Measurements from ENCODE around the gene PGP. TPM values are rescaled to one million over a fixed set of nuclear protein-coding genes. Genes with fewer than 3 reads are reported as not detected.

PGP gene
- total and polyA plus RNA-seq, 4 experiments from 2014 or later, result 7.8 to 27.3 (median 19.7) TPM

- Histone ChIP-seq H3K27ac (ENCODE audit: low read depth, low read length) (no peak overlapping the region), H3K4me1 (ENCODE audit: insufficient read depth, low read length) (peaks cover 45% of the 10 kb centered on the region), H3K36me3 (ENCODE audit: insufficient read depth, low read length) (peaks cover 19% of the 10 kb centered on the region), H3K9me3 (ENCODE audit: control insufficient read depth in 1 of 2, low read length in 2 of 2) (no peaks in the 10 kb centered on the region), H3K4me3 (ENCODE audit: low read length in 2 of 2) (no peak overlapping the region), H3K27me3 (ENCODE audit: insufficient read depth, low read length) (no peaks in the 10 kb centered on the region)
- DNase-seq, result peak in 1 of 5 donors; percentile 28
- POLR2A ChIA-PET (ENCODE audit: partially characterized antibody), result interaction anchor here (1.3 kb wide), 1 partner anchor 13 kb away, joined by 3 read pairs; the partner anchor contains the start of gene E4F1
- Mint-ChIP-seq H3K27me3 (no peaks in the 10 kb centered on the region), H3K27ac (no peak overlapping the region), H3K4me1 (peaks cover 16 to 44% (median 32%) of the 10 kb centered on the region in 4 donors), H3K4me3 (no peak overlapping the region), H3K36me3 (peaks cover 6 to 26% of the 10 kb centered on the region in 2 donors), H3K9me3 (no peaks in the 10 kb centered on the region)
- CTCF ChIA-PET (ENCODE audit: partially characterized antibody), result no interaction called here
- intact Hi-C loops (cut with micrococcal nuclease), result loop anchor here (5.0 kb wide), 1 partner anchor 237 kb away; the partner anchor contains the start of gene TBL3
Measured at GRCh38 chr16:2209258-2210008, 5.2 kb downstream of the PGP start.

DNA sequence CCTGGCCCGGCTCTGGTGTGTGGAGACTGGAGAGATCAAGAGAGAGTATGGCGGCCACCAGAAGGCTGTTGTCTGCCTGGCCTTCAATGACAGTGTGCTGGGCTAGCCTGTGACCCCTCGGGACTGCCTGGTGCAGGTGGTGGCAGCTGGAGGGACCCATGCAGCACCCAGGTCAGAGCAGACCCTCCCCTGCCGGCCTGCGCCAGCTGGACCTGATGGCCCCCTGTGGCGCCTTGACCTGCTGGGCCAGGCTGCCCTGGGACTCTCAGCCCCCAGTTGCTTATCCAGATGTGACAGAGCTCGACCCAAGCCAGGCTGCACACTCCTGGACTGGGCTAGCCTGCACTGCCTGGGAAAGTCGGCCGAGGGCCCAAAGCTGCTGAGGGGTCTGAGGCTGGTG, 5.9 kb downstream of the PGP start:
- H3K4me1 Mint-ChIP-seq, result peaks cover 16 to 47% (median 34%) of the 10 kb centered on the region in 4 donors
- CTCF ChIA-PET (ENCODE audit: partially characterized antibody), result no interaction called here
- intact Hi-C loops (cut with micrococcal nuclease), result loop anchor here (5.0 kb wide), 1 partner anchor 236 kb away; the partner anchor contains the start of gene TBL3

DNA sequence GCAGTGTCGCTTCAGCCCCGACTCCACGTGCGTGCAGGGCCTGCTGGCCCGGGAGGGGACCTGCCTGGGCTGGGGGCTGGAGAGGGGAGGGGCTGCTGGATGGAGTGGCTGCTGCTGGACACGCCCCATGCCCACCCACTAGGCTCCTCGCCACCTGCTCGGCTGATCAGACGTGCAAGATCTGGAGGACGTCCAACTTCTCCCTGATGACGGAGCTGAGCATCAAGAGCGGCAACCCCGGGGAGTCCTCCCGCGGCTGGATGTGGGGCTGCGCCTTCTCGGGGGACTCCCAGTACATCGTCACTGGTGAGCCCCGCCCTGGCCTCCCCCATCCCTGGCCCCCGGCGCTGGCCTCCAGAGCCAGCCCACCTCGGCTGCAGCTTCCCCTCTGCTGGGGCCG, 6.3 kb downstream of the PGP start:
- peaks cover 40% of the 10 kb centered on the region for H3K4me1 ChIP-seq (ENCODE audit: insufficient read depth, low read length)
- H3K4me1 Mint-ChIP-seq, result peaks cover 15 to 46% (median 29%) of the 10 kb centered on the region in 4 donors
- no peaks in the 10 kb centered on the region for H3K27me3 Mint-ChIP-seq
- intact Hi-C loops (cut with micrococcal nuclease), result loop anchor here (5.0 kb wide), 1 partner anchor 236 kb away; the partner anchor contains the start of gene TBL3
- H3K4me3 Mint-ChIP-seq, result no peak overlapping the region
- no peaks in the 10 kb centered on the region for H3K9me3 Mint-ChIP-seq
- H3K27ac ChIP-seq (ENCODE audit: low read depth, low read length), result no peak overlapping the region
- ChIA-PET CTCF (ENCODE audit: partially characterized antibody) (no interaction called here), POLR2A (ENCODE audit: partially characterized antibody) (interaction anchor here (0.7 to 1.7 kb wide), 3 partner anchors 44 to 324 kb away, joined by 3 to 4 read pairs (median 4); partner anchors contain the start of genes ECI1 and TRAF7)
- H3K36me3 ChIP-seq (ENCODE audit: insufficient read depth, low read length), result peaks cover 19% of the 10 kb centered on the region
- H3K27ac Mint-ChIP-seq, result no peak overlapping the region
- H3K27me3 ChIP-seq (ENCODE audit: insufficient read depth, low read length), result no peaks in the 10 kb centered on the region
- H3K36me3 Mint-ChIP-seq, result peaks cover 6 to 25% of the 10 kb centered on the region in 2 donors
- no peaks in the 10 kb centered on the region for H3K9me3 ChIP-seq (ENCODE audit: control insufficient read depth in 1 of 2, low read length in 2 of 2)
- H3K4me3 ChIP-seq (ENCODE audit: low read length in 2 of 2), result no peak overlapping the region
- DNase-seq, result peak in 1 of 5 donors; percentile 31

More for the DNA sequence above, 5.9 kb downstream of the PGP start:
- H3K27ac ChIP-seq (ENCODE audit: low read depth, low read length), result no peak overlapping the region
- no peaks in the 10 kb centered on the region for H3K27me3 Mint-ChIP-seq
- peaks cover 45% of the 10 kb centered on the region for H3K4me1 ChIP-seq (ENCODE audit: insufficient read depth, low read length)
- POLR2A ChIA-PET (ENCODE audit: partially characterized antibody), result interaction anchor here (0.7 to 1.7 kb wide), 3 partner anchors 43 to 324 kb away, joined by 3 to 4 read pairs (median 4); partner anchors contain the start of genes ECI1 and TRAF7
- H3K4me3 Mint-ChIP-seq, result no peak overlapping the region
- H3K9me3 ChIP-seq (ENCODE audit: control insufficient read depth in 1 of 2, low read length in 2 of 2), result no peaks in the 10 kb centered on the region
- no peak overlapping the region for H3K4me3 ChIP-seq (ENCODE audit: low read length in 2 of 2)
- H3K9me3 Mint-ChIP-seq, result no peaks in the 10 kb centered on the region
- no peak overlapping the region for H3K27ac Mint-ChIP-seq
- peaks cover 6 to 26% of the 10 kb centered on the region in 2 donors for H3K36me3 Mint-ChIP-seq
- H3K27me3 ChIP-seq (ENCODE audit: insufficient read depth, low read length), result no peaks in the 10 kb centered on the region
- DNase-seq, result peak in 1 of 5 donors; percentile 29
- peaks cover 19% of the 10 kb centered on the region for H3K36me3 ChIP-seq (ENCODE audit: insufficient read depth, low read length)

DNA sequence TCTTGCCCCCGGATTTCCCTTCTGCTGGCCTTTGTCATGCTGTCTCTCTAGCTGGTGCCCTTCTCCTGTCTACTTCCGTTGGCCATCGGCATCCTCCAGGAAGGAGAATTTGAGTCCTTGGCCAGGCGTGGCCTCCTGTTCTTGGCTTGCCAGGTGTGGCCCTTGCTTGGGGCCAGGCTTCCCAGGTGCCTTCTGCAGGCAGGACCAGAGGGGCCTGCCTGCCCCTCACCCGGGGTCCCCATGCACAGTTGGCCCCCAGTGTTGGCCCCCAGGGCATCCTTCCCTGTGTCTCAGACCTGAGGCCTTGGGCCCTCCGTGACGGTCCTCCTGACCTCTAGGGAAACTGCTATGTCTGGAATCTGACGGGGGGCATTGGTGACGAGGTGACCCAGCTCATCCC, 6.8 kb downstream of the PGP start:
- POLR2A ChIA-PET (ENCODE audit: partially characterized antibody), result interaction anchor here (0.7 to 1.7 kb wide), 3 partner anchors 44 to 325 kb away, joined by 3 to 4 read pairs (median 4); partner anchors contain the start of genes ECI1 and TRAF7
- CTCF ChIA-PET (ENCODE audit: partially characterized antibody), result no interaction called here
- no peaks in the 10 kb centered on the region for H3K9me3 Mint-ChIP-seq
- peak overlapping the region; percentile 28 to 69 (median 60) for H3K4me3 Mint-ChIP-seq
- peaks cover 6 to 23% of the 10 kb centered on the region in 2 donors for H3K36me3 Mint-ChIP-seq
- Histone ChIP-seq H3K9me3 (ENCODE audit: control insufficient read depth in 1 of 2, low read length in 2 of 2) (no peaks in the 10 kb centered on the region), H3K4me1 (ENCODE audit: insufficient read depth, low read length) (peaks cover 36% of the 10 kb centered on the region), H3K27ac (ENCODE audit: low read depth, low read length) (no peak overlapping the region), H3K27me3 (ENCODE audit: insufficient read depth, low read length) (no peaks in the 10 kb centered on the region), H3K36me3 (ENCODE audit: insufficient read depth, low read length) (peaks cover 19% of the 10 kb centered on the region), H3K4me3 (ENCODE audit: low read length in 2 of 2) (no peak overlapping the region)
- intact Hi-C loops (cut with micrococcal nuclease), result loop anchor here (5.0 kb wide), 1 partner anchor 236 kb away; the partner anchor contains the start of gene TBL3
- no peak for DNase-seq
- H3K27ac Mint-ChIP-seq, result peak overlapping the region in 4 of 7 donors; percentile 42 to 74 (median 69)
- peaks cover 13 to 42% (median 26%) of the 10 kb centered on the region in 4 donors for H3K4me1 Mint-ChIP-seq
- H3K27me3 Mint-ChIP-seq, result no peaks in the 10 kb centered on the region

- DNase-seq, result peak in 1 of 5 donors; percentile 49
- ChIA-PET POLR2A (ENCODE audit: partially characterized antibody) (interaction anchor here (0.6 to 5.3 kb wide), 9 partner anchors 8 to 476 kb away, joined by 3 to 48 read pairs (median 7); partner anchors contain the start of genes CASKIN1, E4F1, ECI1 and KCTD5), CTCF (ENCODE audit: partially characterized antibody) (interaction anchor here (0.9 to 1.4 kb wide), 3 partner anchors 8 to 66 kb away, joined by 3 to 4 read pairs (median 3); partner anchors contain the start of genes ECI1 and PGP)
- Mint-ChIP-seq H3K27ac (peak overlapping the region in 3 of 7 donors; percentile 6 to 72 (median 25)), H3K4me1 (peaks cover 12 to 33% (median 20%) of the 10 kb centered on the region in 4 donors), H3K27me3 (no peaks in the 10 kb centered on the region), H3K4me3 (peak overlapping the region in 6 of 8 donors; percentile 27 to 84 (median 72)), H3K36me3 (peaks cover 6 to 22% of the 10 kb centered on the region in 2 donors), H3K9me3 (no peaks in the 10 kb centered on the region)
- Histone ChIP-seq H3K27me3 (ENCODE audit: insufficient read depth, low read length) (no peaks in the 10 kb centered on the region), H3K4me1 (ENCODE audit: insufficient read depth, low read length) (peaks cover 26% of the 10 kb centered on the region), H3K9me3 (ENCODE audit: control insufficient read depth in 1 of 2, low read length in 2 of 2) (no peaks in the 10 kb centered on the region), H3K27ac (ENCODE audit: low read depth, low read length) (peak overlapping the region; percentile 90), H3K36me3 (ENCODE audit: insufficient read depth, low read length) (peaks cover 12% of the 10 kb centered on the region), H3K4me3 (ENCODE audit: low read length in 2 of 2) (no peak overlapping the region)
- intact Hi-C loops (cut with micrococcal nuclease), result loop anchor here (5.0 kb wide), 1 partner anchor 235 kb away; the partner anchor contains the start of gene TBL3
Measured at GRCh38 chr16:2206780-2207433, 7.7 kb downstream of the PGP start.

GRCh38 chr16:2206420-2206779, 8.2 kb downstream of the PGP start:
- Histone ChIP-seq H3K4me3 (ENCODE audit: low read length in 2 of 2) (peak overlapping the region in 1 of 2 donors; percentile 89), H3K4me1 (ENCODE audit: insufficient read depth, low read length) (peaks cover 26% of the 10 kb centered on the region), H3K27ac (ENCODE audit: low read depth, low read length) (peak overlapping the region; percentile 90), H3K36me3 (ENCODE audit: insufficient read depth, low read length) (peaks cover 11% of the 10 kb centered on the region), H3K9me3 (ENCODE audit: control insufficient read depth in 1 of 2, low read length in 2 of 2) (no peaks in the 10 kb centered on the region), H3K27me3 (ENCODE audit: insufficient read depth, low read length) (no peaks in the 10 kb centered on the region)
- ChIA-PET POLR2A (ENCODE audit: partially characterized antibody) (interaction anchor here (0.6 to 5.3 kb wide), 15 partner anchors 9 to 476 kb away, joined by 3 to 48 read pairs (median 4); partner anchors contain the start of genes AMDHD2, CASKIN1, E4F1 and ECI1), CTCF (ENCODE audit: partially characterized antibody) (interaction anchor here (0.9 to 1.4 kb wide), 3 partner anchors 9 to 66 kb away, joined by 3 to 4 read pairs (median 3); partner anchors contain the start of genes ECI1 and PGP)
- no peaks in the 10 kb centered on the region for H3K27me3 Mint-ChIP-seq
- peak overlapping the region; percentile 42 to 87 (median 74) for H3K4me3 Mint-ChIP-seq
- H3K9me3 Mint-ChIP-seq, result no peaks in the 10 kb centered on the region
- DNase-seq, result peak in 1 of 5 donors; percentile 42
- H3K36me3 Mint-ChIP-seq, result peaks cover 6 to 19% of the 10 kb centered on the region in 2 donors
- intact Hi-C loops (cut with micrococcal nuclease), result loop anchor here (5.0 kb wide), 1 partner anchor 234 kb away; the partner anchor contains the start of gene TBL3
- peaks cover 12 to 29% (median 18%) of the 10 kb centered on the region in 4 donors for H3K4me1 Mint-ChIP-seq
- peak overlapping the region in 6 of 7 donors; percentile 24 to 89 (median 76) for H3K27ac Mint-ChIP-seq

All from CD4-positive, alpha-beta memory T cell (primary cell).